ENCODE data around the gene SLC2A2.

GRCh38 chr3:170967126-170967525, 59.4 kb downstream of the SLC2A2 start:
- TF ChIP-seq EZH2 (IDR thresholded peaks at IDR 0.05; ENCODE audit: low read length) = no peak
- no peak for TF ChIP-seq CTCF (optimal IDR thresholded peaks at IDR 0.05 in 1 of 3, IDR thresholded peaks at IDR 0.05 in 1 of 3, conservative IDR thresholded peaks at IDR 0.05 in 1 of 3; ENCODE audit: extremely low read depth in 1 of 3, insufficient read depth in 2 of 3, low read length in 3 of 3)

Data from keratinocyte (primary cell).